ENCODE data around the gene GORAB. TPM values are rescaled to one million over a fixed set of nuclear protein-coding genes. Genes with fewer than 3 reads are reported as not detected.

Gene GORAB
- polyA plus RNA-seq, 1 donor: 15.8 TPM

DNA sequence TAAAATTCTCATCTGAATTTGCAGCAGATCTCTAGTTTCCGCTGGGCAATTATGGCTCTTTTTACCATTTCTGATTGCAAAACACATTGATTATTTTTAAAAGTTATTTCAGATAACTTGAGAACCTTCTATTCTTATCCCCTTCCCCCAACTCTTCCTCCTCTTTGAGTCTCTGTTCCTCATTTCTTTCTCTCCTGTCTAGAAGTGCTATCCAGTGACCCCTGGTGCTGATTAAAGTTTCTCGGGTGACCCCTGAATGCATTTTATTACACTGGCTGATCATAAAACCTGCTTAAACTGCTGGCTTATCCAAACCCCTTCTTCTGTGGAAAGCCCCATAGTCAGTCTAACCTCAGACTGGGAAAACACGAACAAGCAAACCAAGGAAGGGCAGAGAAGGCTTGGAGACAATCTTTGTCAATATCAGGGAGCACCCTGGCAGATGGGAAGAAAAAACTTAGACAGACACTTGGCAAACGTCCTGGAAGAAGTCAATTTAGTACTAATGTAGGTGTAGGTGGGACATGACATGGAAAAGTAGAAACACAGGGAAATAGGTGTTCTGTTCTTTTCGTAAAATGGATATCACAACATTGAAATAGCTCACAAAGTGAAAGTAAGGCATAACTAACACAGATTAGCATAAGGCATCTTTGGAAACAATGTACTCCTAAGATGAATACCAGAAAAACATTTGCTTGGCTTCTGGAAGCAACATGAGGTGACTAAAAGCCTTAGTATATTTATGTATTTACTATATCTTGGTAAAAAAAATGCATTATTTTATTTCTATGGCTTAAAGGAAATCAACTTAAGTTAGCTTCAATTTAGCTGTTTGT is 61.4 kb downstream of the GORAB start:
- DNase-seq: no peak

DNA sequence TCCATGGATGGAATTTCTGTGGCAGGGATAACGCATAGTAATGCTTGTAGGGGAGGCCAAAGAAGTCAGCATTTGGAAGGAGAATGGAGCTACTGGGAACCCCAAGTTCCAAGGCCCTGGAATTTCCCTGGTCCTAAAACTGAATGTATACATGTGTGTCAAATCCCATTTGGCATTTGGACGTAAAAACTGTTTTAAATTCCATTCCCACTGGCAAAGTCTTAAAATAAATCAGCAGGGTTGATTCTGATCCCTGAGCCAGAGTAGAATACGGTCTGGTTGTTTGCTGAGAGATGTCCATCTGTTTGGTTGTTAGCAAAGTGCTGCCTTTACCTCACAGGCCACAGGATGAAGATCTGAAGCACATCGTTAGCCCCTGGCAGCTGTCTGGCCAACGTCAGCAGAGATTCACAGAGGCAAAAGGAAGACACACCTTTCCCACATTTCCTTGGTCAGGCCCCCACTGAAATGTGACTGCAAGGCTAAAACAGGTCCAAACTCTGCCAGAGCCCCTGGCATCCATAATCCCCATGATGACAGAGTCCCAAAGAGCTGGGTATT is 62.2 kb downstream of the GORAB start:
- peak; percentile 23 for DNase-seq

DNA sequence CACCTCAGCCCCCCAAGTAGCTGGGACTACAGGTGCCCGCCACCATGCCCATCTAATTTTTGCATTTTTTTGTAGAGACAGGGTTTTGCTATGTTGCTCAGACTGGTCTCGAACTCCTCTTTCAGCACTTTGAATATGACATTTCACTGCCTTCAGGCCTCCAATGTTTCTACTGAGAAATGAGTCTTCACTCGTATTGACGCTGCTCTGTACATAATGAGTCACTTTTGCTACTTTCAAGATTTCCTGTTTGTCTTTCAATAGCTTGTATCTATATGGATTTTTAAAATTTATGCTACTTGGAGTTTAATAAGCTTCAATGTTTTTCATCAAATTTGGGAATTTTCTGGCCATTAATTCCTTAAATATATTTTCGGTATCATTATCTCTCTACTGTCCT is 64.7 kb downstream of the GORAB start:
- DNase-seq: no peak

DNA sequence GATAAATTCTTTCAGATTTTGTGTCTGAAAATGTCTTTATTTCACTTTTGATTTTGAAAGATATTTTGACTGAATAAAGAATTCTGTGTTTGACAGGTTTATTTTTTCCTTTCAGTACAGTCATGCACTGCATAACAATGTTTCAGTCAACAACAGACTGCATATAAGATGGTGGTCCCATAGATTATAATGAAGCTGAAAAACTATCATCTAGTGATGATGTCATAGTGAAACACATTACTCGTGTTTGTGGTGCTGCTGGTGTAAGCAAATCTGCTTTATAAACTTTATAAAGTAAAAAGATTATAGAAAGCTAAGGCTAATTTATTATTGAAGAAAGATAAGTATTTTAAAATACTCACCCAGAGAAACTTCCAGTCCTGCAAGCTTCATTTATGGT is 66.7 kb downstream of the GORAB start:
- no peak for DNase-seq

DNA sequence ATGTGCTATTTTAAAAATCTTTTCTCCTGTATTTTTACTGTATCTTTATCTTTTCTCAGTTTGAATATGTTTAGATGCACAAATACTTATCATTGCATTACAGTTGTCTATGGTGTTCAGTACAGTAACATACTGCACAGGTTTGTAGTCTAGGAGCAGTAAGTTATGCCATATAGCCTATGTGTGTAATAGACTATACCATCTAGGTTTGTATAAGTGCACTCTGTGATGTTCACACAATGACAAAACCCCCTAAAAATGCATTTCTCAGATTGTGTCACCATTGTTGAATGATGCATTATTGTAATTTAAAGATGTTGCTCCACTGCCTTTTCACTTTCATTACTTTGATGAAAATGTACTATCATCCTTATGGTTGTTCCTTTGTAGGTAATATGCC is 67.1 kb downstream of the GORAB start:
- no peak for DNase-seq

DNA sequence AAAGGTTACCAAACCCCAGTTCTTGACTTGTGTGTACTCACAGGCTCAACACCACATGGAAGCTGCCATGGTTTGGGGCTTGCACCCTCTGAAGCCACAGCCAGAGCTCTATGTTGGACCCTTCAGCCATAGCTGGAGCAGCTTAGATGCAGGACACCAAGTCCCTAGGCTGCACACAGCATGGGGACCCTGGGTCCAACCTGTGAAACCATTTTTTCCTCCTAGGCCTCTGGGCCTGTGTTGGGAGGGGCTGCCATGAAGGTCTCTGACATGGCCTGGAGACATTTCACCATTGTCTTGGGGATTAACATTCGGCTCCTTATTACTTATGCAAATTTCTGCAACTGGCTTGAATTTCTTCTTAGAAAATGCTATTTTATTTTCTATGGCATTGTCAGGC is 69.9 kb downstream of the GORAB start:
- DNase-seq: no peak

Other genes with a start within 250 kb of the GORAB start
- gene PRRX1, start 132.0 kb downstream of the GORAB start, polyA plus RNA-seq (ENCODE audit: insufficient read length): 179 TPM

Data from hindlimb muscle (tissue), 1 donor.